SKM-1 treated with dmso at 0.1 percent for 144 hours (cell line): ENCODE measurements around the gene TNFSF15.

ENCODE experiments used
- DNase-seq: peaks from one replicate; lab custom pipeline; 2025; ENCODE audit not compliant: unreplicated experiment; lab: John Stamatoyannopoulos, UW

Gene TNFSF15

GRCh38 chr9:114805670-114806525 lies at the start of gene TNFSF15:
TNFSF15 (minus strand) TSS chr9:114806039; CDS start chr9:114806012, 27 bp downstream.
- no peak for DNase-seq

GRCh38 chr9:114855488-114855887 lies 49.6 kb upstream of the TNFSF15 start:
- no peak for DNase-seq

GRCh38 chr9:114854736-114855355 lies 49.0 kb upstream of the TNFSF15 start:
- DNase-seq = no peak

GRCh38 chr9:114853071-114853855 lies 47.4 kb upstream of the TNFSF15 start:
- no peak for DNase-seq

- peak; percentile 63 for DNase-seq
Observed at GRCh38 chr9:114852050-114852594, 46.3 kb upstream of the TNFSF15 start.

GRCh38 chr9:114851306-114851705 lies 45.5 kb upstream of the TNFSF15 start:
- no peak for DNase-seq

GRCh38 chr9:114850871-114851270 lies 45.0 kb upstream of the TNFSF15 start:
- DNase-seq = no peak

- no peak for DNase-seq
Observed at GRCh38 chr9:114849450-114849849, 43.6 kb upstream of the TNFSF15 start.

GRCh38 chr9:114847492-114848417 lies 41.9 kb upstream of the TNFSF15 start:
- DNase-seq = no peak

GRCh38 chr9:114845373-114845772 lies 39.5 kb upstream of the TNFSF15 start:
- no peak for DNase-seq

- no peak for DNase-seq
Observed at GRCh38 chr9:114844766-114845165, 38.9 kb upstream of the TNFSF15 start.

- DNase-seq = no peak
Observed at GRCh38 chr9:114837923-114838322, 32.1 kb upstream of the TNFSF15 start.

GRCh38 chr9:114836769-114837168 lies 30.9 kb upstream of the TNFSF15 start:
- DNase-seq = no peak

GRCh38 chr9:114834386-114834785 lies 28.5 kb upstream of the TNFSF15 start:
- DNase-seq = no peak

GRCh38 chr9:114830546-114830945 lies 24.7 kb upstream of the TNFSF15 start:
- DNase-seq = no peak

GRCh38 chr9:114829574-114830440 lies 24.0 kb upstream of the TNFSF15 start:
- DNase-seq = no peak

- no peak for DNase-seq
Observed at GRCh38 chr9:114828303-114828650, 22.4 kb upstream of the TNFSF15 start.

- no peak for DNase-seq
Observed at GRCh38 chr9:114827641-114828302, 21.9 kb upstream of the TNFSF15 start.

- no peak for DNase-seq
Observed at GRCh38 chr9:114826431-114826830, 20.6 kb upstream of the TNFSF15 start.
